ENCODE measurements around the gene OTX2. TPM values are rescaled to one million over a fixed set of nuclear protein-coding genes. Genes with fewer than 3 reads are reported as not detected.

The OTX2 gene
- total RNA-seq, 1 experiment from 2014 or later, result not detected

- no TSS peak for BruUV-seq (replicated peaks)
- intact Hi-C loops (cut with micrococcal nuclease; ENCODE audit: unreplicated experiment), result no loop called here
- TF ChIP-seq REST (IDR thresholded peaks at IDR 0.05; ENCODE audit: insufficient read depth in 1 of 2, low read depth in 2 of 2, low read length in 1 of 2) (no peak), SIN3A (IDR thresholded peaks at IDR 0.05; ENCODE audit: borderline replicate concordance, insufficient read depth, low read depth, low read length) (no peak), POLR2AphosphoS5 (IDR thresholded peaks at IDR 0.05; ENCODE audit: low read depth, low read length) (no peak), TCF7L2 (IDR thresholded peaks at IDR 0.05; ENCODE audit: low read depth, low read length) (no peak)
- TF ChIP-seq, protein P1, sequence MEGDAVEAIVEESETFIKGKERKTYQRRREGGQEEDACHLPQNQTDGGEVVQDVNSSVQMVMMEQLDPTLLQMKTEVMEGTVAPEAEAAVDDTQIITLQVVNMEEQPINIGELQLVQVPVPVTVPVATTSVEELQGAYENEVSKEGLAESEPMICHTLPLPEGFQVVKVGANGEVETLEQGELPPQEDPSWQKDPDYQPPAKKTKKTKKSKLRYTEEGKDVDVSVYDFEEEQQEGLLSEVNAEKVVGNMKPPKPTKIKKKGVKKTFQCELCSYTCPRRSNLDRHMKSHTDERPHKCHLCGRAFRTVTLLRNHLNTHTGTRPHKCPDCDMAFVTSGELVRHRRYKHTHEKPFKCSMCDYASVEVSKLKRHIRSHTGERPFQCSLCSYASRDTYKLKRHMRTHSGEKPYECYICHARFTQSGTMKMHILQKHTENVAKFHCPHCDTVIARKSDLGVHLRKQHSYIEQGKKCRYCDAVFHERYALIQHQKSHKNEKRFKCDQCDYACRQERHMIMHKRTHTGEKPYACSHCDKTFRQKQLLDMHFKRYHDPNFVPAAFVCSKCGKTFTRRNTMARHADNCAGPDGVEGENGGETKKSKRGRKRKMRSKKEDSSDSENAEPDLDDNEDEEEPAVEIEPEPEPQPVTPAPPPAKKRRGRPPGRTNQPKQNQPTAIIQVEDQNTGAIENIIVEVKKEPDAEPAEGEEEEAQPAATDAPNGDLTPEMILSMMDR (IDR thresholded peaks at IDR 0.05), result no peak
- Histone ChIP-seq H3K36me3 (ENCODE audit: control insufficient read depth, insufficient read depth, low read length) (no peaks in the 10 kb centered on the region), H3K4me3 (ENCODE audit: low read depth in 2 of 2, low read length in 2 of 2) (no peak overlapping the region), H3K27me3 (ENCODE audit: control insufficient read depth, insufficient read depth, low read length) (no peaks in the 10 kb centered on the region), H3K27ac (ENCODE audit: low read length) (no peak overlapping the region), H3K9me3 (ENCODE audit: control insufficient read depth, insufficient read depth, low read depth, low read length) (no peaks in the 10 kb centered on the region), H3K4me1 (ENCODE audit: control insufficient read depth, insufficient read depth, low read length) (no peaks in the 10 kb centered on the region)
- CTCF ChIA-PET, result no interaction called here
- in situ Hi-C loops (cut with HindIII; ENCODE audit: low pct_unique_long_range_greater_than_20kb, low sequenced_read_pairs), result no loop called here
- DNase-seq (ENCODE audit: low read depth, low spot score) (no peak), ATAC-seq (no peak)
- POLR2A ChIA-PET, result no interaction called here
These were observed 27.6 kb downstream of the OTX2 start for GRCh38 chr14:56782711-56783110.

GRCh38 chr14:56774503-56774902, 35.8 kb downstream of the OTX2 start:
- BruUV-seq (replicated peaks), result no TSS peak
- no peaks in the 10 kb centered on the region for H3K4me1 ChIP-seq (ENCODE audit: control insufficient read depth, insufficient read depth, low read length)
- no peak overlapping the region for H3K27ac ChIP-seq (ENCODE audit: low read length)
- H3K36me3 ChIP-seq (ENCODE audit: control insufficient read depth, insufficient read depth, low read length), result no peaks in the 10 kb centered on the region
- no peak overlapping the region for H3K4me3 ChIP-seq (ENCODE audit: low read depth in 2 of 2, low read length in 2 of 2)
- in situ Hi-C loops (cut with HindIII; ENCODE audit: low pct_unique_long_range_greater_than_20kb, low sequenced_read_pairs) (no loop called here), intact Hi-C loops (cut with micrococcal nuclease; ENCODE audit: unreplicated experiment) (no loop called here)
- H3K27me3 ChIP-seq (ENCODE audit: control insufficient read depth, insufficient read depth, low read length), result no peaks in the 10 kb centered on the region; the same call in 1 of the 2 replicates
- TF ChIP-seq REST (IDR thresholded peaks at IDR 0.05; ENCODE audit: insufficient read depth in 1 of 2, low read depth in 2 of 2, low read length in 1 of 2), result no peak
- TF ChIP-seq, protein P1 (IDR thresholded peaks at IDR 0.05), result no peak
- no peak for TF ChIP-seq POLR2AphosphoS5 (IDR thresholded peaks at IDR 0.05; ENCODE audit: low read depth, low read length)
- TF ChIP-seq TCF7L2 (IDR thresholded peaks at IDR 0.05; ENCODE audit: low read depth, low read length), result no peak
- no peak for TF ChIP-seq SIN3A (IDR thresholded peaks at IDR 0.05; ENCODE audit: borderline replicate concordance, insufficient read depth, low read depth, low read length)
- H3K9me3 ChIP-seq (ENCODE audit: control insufficient read depth, insufficient read depth, low read depth, low read length), result no peaks in the 10 kb centered on the region
- ATAC-seq (no peak), DNase-seq (ENCODE audit: low read depth, low spot score) (no peak)
- ChIA-PET POLR2A (no interaction called here), CTCF (no interaction called here)

Measured in Panc1 (cell line).